GM10248 (cell line): ENCODE results near the gene NUDT2.
"Not testable (repeated sequence)": the region's sequence is repeated elsewhere in the genome, so short reads cannot be mapped to it uniquely, and the experiment has no call there.

ENCODE experiments used
- CTCF ChIA-PET: fragments of 300-600 bp; sonication (Branson Sonifier 250); formaldehyde crosslinking; extraction: SDS; loops from one replicate; lab custom pipeline; 2021; ENCODE audit warnings: antibody characterized with exemption; lab: Yijun Ruan, JAX
- POLR2A ChIA-PET: fragments of 350-650 bp; sonication (Branson Sonifier 250); formaldehyde crosslinking; extraction: SDS; loops from one replicate; lab custom pipeline; 2020; ENCODE audit warnings: antibody characterized with exemption; lab: Yijun Ruan, JAX
- DNase-seq: peaks from one replicate; pipeline ENCODE4 v3.0.0; 2012; ENCODE audit errors: extremely low spot score
- TF ChIP-seq, protein P1 (sequence below): IDR thresholded peaks from 2 replicates; pipeline ENCODE4 v1.5.1; 2012; ENCODE audit warnings: mild to moderate bottlenecking, low read depth; ENCODE audit errors: extremely low read depth, missing control alignments, control extremely low read depth

Gene NUDT2

DNA sequence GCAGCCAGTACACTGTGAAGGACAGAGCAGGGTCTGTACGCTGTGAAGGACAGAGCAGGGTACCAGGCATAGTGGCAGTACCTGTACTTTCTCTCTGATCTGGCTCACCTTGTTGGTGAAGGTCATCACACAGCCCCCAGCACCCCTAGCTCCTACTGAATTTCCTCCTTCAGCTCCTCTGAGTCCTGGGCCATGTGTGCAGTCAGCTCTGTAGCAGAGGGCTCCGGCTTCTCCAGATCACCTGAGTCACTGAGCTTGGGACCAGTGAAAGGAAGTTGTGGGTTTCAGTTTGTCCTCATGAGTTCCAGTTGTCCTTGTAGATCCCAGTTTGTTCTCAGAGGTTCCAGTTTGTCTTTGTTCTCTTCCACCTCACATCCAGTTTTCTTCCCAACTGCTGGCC lies 5.5 kb downstream of the NUDT2 start:
- TF ChIP-seq, protein P1, sequence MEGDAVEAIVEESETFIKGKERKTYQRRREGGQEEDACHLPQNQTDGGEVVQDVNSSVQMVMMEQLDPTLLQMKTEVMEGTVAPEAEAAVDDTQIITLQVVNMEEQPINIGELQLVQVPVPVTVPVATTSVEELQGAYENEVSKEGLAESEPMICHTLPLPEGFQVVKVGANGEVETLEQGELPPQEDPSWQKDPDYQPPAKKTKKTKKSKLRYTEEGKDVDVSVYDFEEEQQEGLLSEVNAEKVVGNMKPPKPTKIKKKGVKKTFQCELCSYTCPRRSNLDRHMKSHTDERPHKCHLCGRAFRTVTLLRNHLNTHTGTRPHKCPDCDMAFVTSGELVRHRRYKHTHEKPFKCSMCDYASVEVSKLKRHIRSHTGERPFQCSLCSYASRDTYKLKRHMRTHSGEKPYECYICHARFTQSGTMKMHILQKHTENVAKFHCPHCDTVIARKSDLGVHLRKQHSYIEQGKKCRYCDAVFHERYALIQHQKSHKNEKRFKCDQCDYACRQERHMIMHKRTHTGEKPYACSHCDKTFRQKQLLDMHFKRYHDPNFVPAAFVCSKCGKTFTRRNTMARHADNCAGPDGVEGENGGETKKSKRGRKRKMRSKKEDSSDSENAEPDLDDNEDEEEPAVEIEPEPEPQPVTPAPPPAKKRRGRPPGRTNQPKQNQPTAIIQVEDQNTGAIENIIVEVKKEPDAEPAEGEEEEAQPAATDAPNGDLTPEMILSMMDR, result no peak
- no peak for DNase-seq
- POLR2A ChIA-PET, result interaction anchor here (0.9 to 2.8 kb wide), 2 partner anchors 42 to 44 kb away, joined by 3 to 9 read pairs; partner anchors contain the start of gene MYORG
- CTCF ChIA-PET, result interaction anchor here (0.8 to 8.0 kb wide), 6 partner anchors 11 to 257 kb away, joined by 3 to 162 read pairs (median 6); partner anchors contain the start of gene MYORG

DNA sequence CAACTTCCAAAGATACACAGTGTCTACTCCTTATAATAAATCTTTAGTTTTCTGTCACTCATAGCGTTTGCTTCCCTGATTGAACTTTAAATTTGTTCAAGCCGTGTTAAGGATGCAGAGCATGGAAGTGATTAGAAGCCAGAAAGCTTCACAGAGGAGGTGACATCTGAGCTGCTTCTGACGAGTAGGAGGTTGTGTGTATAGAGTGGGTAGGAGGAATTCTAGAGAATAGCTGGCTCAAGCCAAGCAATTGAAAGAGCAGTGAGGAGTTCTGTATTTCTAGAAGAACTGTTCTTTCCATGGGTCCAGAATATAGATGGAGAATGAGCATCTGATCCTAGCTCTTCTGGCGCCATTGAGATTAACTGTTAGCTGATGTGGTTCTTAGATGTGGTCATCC lies 6.0 kb downstream of the NUDT2 start:
- CTCF ChIA-PET, result interaction anchor here (0.7 to 8.0 kb wide), 4 partner anchors 24 to 256 kb away, joined by 3 to 162 read pairs (median 6); partner anchors contain the start of gene MYORG
- TF ChIP-seq, protein P1, result no peak
- DNase-seq, result no peak
- POLR2A ChIA-PET, result interaction anchor here (0.5 to 2.8 kb wide), 2 partner anchors 13 to 41 kb away, joined by 4 to 9 read pairs; partner anchors contain the start of gene MYORG

DNA sequence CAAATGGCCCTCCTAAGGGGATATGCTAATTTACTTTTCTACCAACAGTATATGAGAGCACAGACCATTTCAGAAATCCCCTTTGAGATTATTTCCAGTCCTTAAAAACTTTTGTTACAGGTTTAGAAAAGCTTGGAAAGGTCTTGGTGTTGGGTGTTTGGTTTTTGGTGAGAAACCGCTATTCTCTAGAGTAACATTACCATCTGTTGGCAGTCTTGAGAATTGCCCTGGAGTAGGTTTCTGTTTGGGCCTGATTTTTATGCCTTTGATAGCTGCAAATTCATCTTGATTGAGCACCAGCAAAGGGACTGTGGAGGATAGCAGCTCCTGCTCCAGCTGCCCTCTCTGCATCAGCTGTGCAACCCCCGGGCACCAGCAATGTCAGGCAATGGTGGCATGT lies 8.0 kb downstream of the NUDT2 start:
- POLR2A ChIA-PET, result no interaction called here
- CTCF ChIA-PET, result interaction anchor here (0.9 to 8.0 kb wide), 2 partner anchors 39 to 83 kb away, joined by 3 to 162 read pairs; partner anchors contain the start of gene MYORG
- DNase-seq, result no peak
- TF ChIP-seq, protein P1, result no peak

DNA sequence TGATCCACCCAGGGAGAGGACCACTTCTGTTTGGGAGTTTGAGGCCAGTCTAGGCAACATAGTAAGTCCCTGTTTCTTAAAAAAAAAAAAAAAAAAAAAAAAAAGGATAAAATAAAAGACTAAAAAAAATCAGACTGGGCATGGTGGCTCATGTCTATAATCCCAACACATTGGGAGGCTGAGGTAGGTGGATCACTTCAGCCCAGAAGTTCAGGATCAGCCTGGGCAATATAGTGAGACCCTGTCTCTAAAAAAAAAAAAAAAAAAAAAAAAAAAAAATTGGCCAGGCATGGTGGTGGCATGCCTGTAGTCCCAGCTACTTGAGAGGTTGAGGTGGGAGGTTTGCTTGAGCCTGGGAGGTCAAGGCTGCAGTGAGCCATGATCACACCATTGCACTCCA lies 8.7 kb downstream of the NUDT2 start:
- CTCF ChIA-PET, result interaction anchor here (0.9 kb wide), 1 partner anchor 84 kb away, joined by 3 read pairs; no protein-coding TSS in a partner anchor
- POLR2A ChIA-PET, DNase-seq: not testable (repeated sequence)

DNA sequence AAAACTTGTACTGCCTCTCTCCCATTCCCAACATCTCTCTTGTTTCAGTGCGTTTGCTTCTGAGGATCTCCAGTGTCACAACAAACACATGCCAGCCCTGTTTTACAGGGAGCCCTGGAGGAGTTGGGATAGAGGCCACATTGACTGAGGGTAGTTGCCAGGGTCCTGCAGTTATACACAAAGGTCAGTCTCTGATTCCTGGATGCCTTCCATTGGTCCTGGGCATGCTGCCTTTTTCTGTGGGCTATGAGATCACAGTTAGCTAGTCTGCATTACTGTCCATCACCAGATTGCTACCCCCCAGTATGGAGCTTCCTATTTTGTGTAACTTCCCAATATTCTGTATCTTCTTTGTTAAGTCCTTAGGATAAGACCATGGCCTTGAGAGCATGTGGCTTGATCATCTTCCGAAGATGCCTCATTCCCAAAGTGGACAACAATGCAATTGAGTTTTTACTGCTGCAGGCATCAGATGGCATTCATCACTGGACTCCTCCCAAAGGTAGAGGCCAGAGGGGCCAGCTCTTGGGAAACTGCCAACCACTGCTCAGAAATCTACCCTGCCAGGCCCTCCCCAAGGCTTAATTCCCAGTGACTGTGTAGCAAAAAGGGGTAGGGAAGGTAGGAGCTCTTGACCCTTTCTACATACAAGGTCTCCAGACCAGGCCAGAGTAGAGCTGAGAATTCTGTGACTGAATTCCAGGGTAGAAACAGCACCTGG lies 9.5 kb downstream of the NUDT2 start:
- POLR2A ChIA-PET, result no interaction called here
- CTCF ChIA-PET, result interaction anchor here (0.9 kb wide), 1 partner anchor 162 kb away, joined by 4 read pairs; no protein-coding TSS in a partner anchor
- no peak for DNase-seq
- TF ChIP-seq, protein P1, result no peak

DNA sequence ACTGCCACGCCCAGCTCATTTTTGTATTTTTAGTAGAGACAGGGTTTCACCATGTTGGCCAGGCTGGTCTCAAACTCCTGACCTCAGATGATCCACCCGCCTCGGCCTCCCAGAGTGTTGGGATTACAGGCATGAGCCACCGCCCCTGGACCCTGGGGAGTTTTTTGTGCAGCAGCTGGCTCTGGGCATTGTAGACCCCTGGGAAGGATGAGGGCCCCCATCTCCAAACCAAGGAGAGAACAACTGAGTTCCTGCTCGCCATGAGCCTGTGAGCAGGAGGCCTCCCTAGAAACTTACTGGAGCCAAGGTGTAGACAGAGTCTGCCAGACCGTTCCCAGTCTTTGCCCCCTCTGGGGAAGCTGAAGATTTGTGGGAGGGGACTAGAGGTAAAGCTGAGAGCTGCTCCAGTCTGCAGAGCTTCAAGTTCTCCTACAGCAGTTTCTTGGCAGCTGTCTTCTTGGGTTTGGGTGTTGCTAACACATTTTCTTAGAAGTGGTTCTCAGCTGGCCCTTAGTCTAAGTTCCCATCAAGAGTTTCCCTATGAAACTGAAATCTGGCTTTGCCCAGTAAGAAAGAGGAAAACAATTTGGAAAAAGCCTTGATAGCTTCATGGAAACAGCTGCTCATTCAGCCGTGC lies 12.4 kb downstream of the NUDT2 start:
- CTCF ChIA-PET, result interaction anchor here (1.0 to 2.3 kb wide), 7 partner anchors 10 to 250 kb away, joined by 3 to 12 read pairs (median 3); no protein-coding TSS in a partner anchor
- TF ChIP-seq, protein P1, result no peak
- no peak for DNase-seq
- POLR2A ChIA-PET, result no interaction called here

DNA sequence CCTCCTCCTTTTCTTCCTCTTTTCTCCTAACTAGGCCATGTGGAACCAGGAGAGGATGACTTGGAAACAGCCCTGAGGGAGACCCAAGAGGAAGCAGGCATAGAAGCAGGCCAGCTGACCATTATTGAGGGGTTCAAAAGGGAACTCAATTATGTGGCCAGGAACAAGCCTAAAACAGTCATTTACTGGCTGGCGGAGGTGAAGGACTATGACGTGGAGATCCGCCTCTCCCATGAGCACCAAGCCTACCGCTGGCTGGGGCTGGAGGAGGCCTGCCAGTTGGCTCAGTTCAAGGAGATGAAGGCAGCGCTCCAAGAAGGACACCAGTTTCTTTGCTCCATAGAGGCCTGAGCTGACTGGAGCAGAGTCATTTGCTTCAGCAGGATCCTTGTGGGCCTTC lies 13.7 kb downstream of the NUDT2 start:
- CTCF ChIA-PET, result interaction anchor here (0.8 to 2.1 kb wide), 2 partner anchors 11 to 33 kb away, joined by 3 to 5 read pairs; partner anchors contain the start of gene MYORG
- TF ChIP-seq, protein P1, result no peak
- DNase-seq, result no peak
- POLR2A ChIA-PET, result interaction anchor here (0.6 kb wide), 1 partner anchor 841 kb away, joined by 4 read pairs; no protein-coding TSS in a partner anchor
